T-helper 17 cell (primary cell): Measurements from ENCODE around the gene GPR35. TPM values are rescaled to one million over a fixed set of nuclear protein-coding genes. Genes with fewer than 3 reads are reported as not detected.
"Not testable (repeated sequence)": the region's sequence is repeated elsewhere in the genome, so short reads cannot be mapped to it uniquely, and the experiment has no call there.

Source experiments
- ATAC-seq: fragments of 150-1000 bp; cut with Tn5 transposase; 2 replicates; pipeline ENCODE4 v1.10.0; 2021; ENCODE audit warnings: mild to moderate bottlenecking, moderate library complexity
- DNase-seq, 3 donors: peaks; one replicate each; pipeline versions ENCODE4 v3.0.0 to v3.0.0-alpha.2; 2020 to 2021
- H3K9me3 ChIP-seq: one replicate; pipeline ENCODE4 v1.7.0; 2013; ENCODE audit warnings: low read length, mild to moderate bottlenecking; ENCODE audit not compliant: control insufficient read depth, poor library complexity, severe bottlenecking
- H3K27ac Mint-ChIP-seq: one replicate; pipeline ENCODE4 v1.8.0; 2022; ENCODE audit warnings: mild to moderate bottlenecking, moderate library complexity, mixed read lengths
- H3K27me3 Mint-ChIP-seq: one replicate; pipeline ENCODE4 v1.8.0; 2022; ENCODE audit warnings: mixed read lengths
- H3K36me3 Mint-ChIP-seq: one replicate; pipeline ENCODE4 v1.8.0; 2022; ENCODE audit warnings: low read depth, mixed read lengths
- H3K4me1 Mint-ChIP-seq: one replicate; pipeline ENCODE4 v1.8.0; 2022; ENCODE audit warnings: mild to moderate bottlenecking, mixed read lengths
- H3K4me3 Mint-ChIP-seq: one replicate; pipeline ENCODE4 v1.8.0; 2022; ENCODE audit warnings: mild to moderate bottlenecking, moderate library complexity, mixed read lengths
- total RNA-seq, 4 donors: library from RNA in 2 of 4; stranded (reverse) in 2 of 4; gene quantifications; one replicate each; pipeline ENCODE4 v1.2.3 and lab custom pipeline; 2022 to 2026

GPR35 gene
- total RNA-seq, 2 donors from 2014 or later = 5.4 to 14.4 TPM

- no peak overlapping the region for H3K4me3 Mint-ChIP-seq
- H3K27me3 Mint-ChIP-seq = peaks cover 27% of the 10 kb centered on the region
- H3K9me3 ChIP-seq = no peaks in the 10 kb centered on the region
- no peak for ATAC-seq
- H3K27ac Mint-ChIP-seq = no peak overlapping the region
- H3K4me1 Mint-ChIP-seq = no peaks in the 10 kb centered on the region
- no peak for DNase-seq
- no peaks in the 10 kb centered on the region for H3K36me3 Mint-ChIP-seq
Observed at GRCh38 chr2:240663546-240664190, 38.4 kb downstream of the GPR35 start.

- no peaks in the 10 kb centered on the region for H3K9me3 ChIP-seq
- H3K27ac Mint-ChIP-seq = no peak overlapping the region
- no peak for ATAC-seq
Observed at GRCh38 chr2:240664622-240665021, 39.3 kb downstream of the GPR35 start.

GRCh38 chr2:240670402-240670801 lies 45.1 kb downstream of the GPR35 start:
- no peak for ATAC-seq
- Mint-ChIP-seq H3K27ac (no peak overlapping the region), H3K27me3 (peaks cover 44% of the 10 kb centered on the region), H3K36me3 (no peaks in the 10 kb centered on the region), H3K4me1 (peaks cover 2% of the 10 kb centered on the region), H3K4me3 (no peak overlapping the region)
- no peak for DNase-seq
- H3K9me3 ChIP-seq = no peaks in the 10 kb centered on the region

More at GRCh38 chr2:240664622-240665021, 39.3 kb downstream of the GPR35 start:
- Mint-ChIP-seq H3K4me1 (no peaks in the 10 kb centered on the region), H3K27me3 (peaks cover 23% of the 10 kb centered on the region), H3K4me3 (no peak overlapping the region), H3K36me3 (no peaks in the 10 kb centered on the region)
- DNase-seq = no peak

- no peak for DNase-seq
- Mint-ChIP-seq H3K36me3 (no peaks in the 10 kb centered on the region), H3K27me3 (peaks cover 44% of the 10 kb centered on the region), H3K4me3 (no peak overlapping the region), H3K27ac (no peak overlapping the region), H3K4me1 (peaks cover 2% of the 10 kb centered on the region)
- ATAC-seq = no peak
- no peaks in the 10 kb centered on the region for H3K9me3 ChIP-seq
Observed at GRCh38 chr2:240670950-240671349, 45.7 kb downstream of the GPR35 start.

GRCh38 chr2:240672076-240672700 lies 46.9 kb downstream of the GPR35 start:
- Mint-ChIP-seq H3K27me3 (peaks cover 40% of the 10 kb centered on the region), H3K36me3 (no peaks in the 10 kb centered on the region), H3K4me1 (peaks cover 2% of the 10 kb centered on the region), H3K4me3 (no peak overlapping the region), H3K27ac (no peak overlapping the region)
- ATAC-seq (no peak), DNase-seq (no peak)
- H3K9me3 ChIP-seq = no peaks in the 10 kb centered on the region

GRCh38 chr2:240672701-240673190 lies 47.5 kb downstream of the GPR35 start:
- peaks cover 34% of the 10 kb centered on the region for H3K27me3 Mint-ChIP-seq
- H3K4me3 Mint-ChIP-seq = no peak overlapping the region
- peaks cover 2% of the 10 kb centered on the region for H3K4me1 Mint-ChIP-seq
- no peaks in the 10 kb centered on the region for H3K36me3 Mint-ChIP-seq
- no peak overlapping the region for H3K27ac Mint-ChIP-seq
- DNase-seq (no peak), ATAC-seq (no peak)
- no peaks in the 10 kb centered on the region for H3K9me3 ChIP-seq

GRCh38 chr2:240674461-240675184 lies 49.3 kb downstream of the GPR35 start:
- H3K4me1 Mint-ChIP-seq, H3K4me3 Mint-ChIP-seq, ATAC-seq, H3K27ac Mint-ChIP-seq, H3K9me3 ChIP-seq, H3K36me3 Mint-ChIP-seq, DNase-seq: not testable (repeated sequence)
- H3K27me3 Mint-ChIP-seq = peaks cover 25% of the 10 kb centered on the region

GRCh38 chr2:240675345-240675744 lies 50.1 kb downstream of the GPR35 start:
- H3K36me3 Mint-ChIP-seq, ATAC-seq, H3K4me3 Mint-ChIP-seq, H3K4me1 Mint-ChIP-seq, H3K9me3 ChIP-seq, DNase-seq, H3K27ac Mint-ChIP-seq: not testable (repeated sequence)
- peaks cover 22% of the 10 kb centered on the region for H3K27me3 Mint-ChIP-seq

GRCh38 chr2:240678043-240678442 lies 52.8 kb downstream of the GPR35 start:
- H3K4me1 Mint-ChIP-seq, ATAC-seq, H3K36me3 Mint-ChIP-seq, DNase-seq, H3K9me3 ChIP-seq, H3K27ac Mint-ChIP-seq, H3K4me3 Mint-ChIP-seq, H3K27me3 Mint-ChIP-seq: not testable (repeated sequence)

- H3K4me1 Mint-ChIP-seq, H3K27ac Mint-ChIP-seq, H3K27me3 Mint-ChIP-seq, H3K4me3 Mint-ChIP-seq, DNase-seq, H3K36me3 Mint-ChIP-seq, H3K9me3 ChIP-seq, ATAC-seq: not testable (repeated sequence)
Observed at GRCh38 chr2:240678909-240679308, 53.6 kb downstream of the GPR35 start.

GRCh38 chr2:240680185-240680584 lies 54.9 kb downstream of the GPR35 start:
- not testable (repeated sequence) for H3K4me1 Mint-ChIP-seq, DNase-seq, ATAC-seq, H3K9me3 ChIP-seq, H3K27me3 Mint-ChIP-seq, H3K27ac Mint-ChIP-seq, H3K4me3 Mint-ChIP-seq, H3K36me3 Mint-ChIP-seq
